HG03045 (cell line): ENCODE measurements around the gene CIB2.

ENCODE experiments used
- ATAC-seq: cut with Tn5 transposase; IDR thresholded peaks from one replicate; pipeline ENCODE4 v1.9.1; 2021; ENCODE audit warnings: mild to moderate bottlenecking, moderate library complexity; ENCODE audit not compliant: unreplicated experiment

Gene CIB2

GRCh38 chr15:78149805-78150751, 18.8 kb upstream of the CIB2 start:
- ATAC-seq = no peak

- ATAC-seq = peak; percentile 89
Observed at GRCh38 chr15:78149068-78149804, 18.0 kb upstream of the CIB2 start, which contains the start of gene IDH3A. Gene IDH3A, plus strand, starts transcription at chr15:78149362. Its CDS starts 42 bp downstream, at chr15:78149404.

GRCh38 chr15:78148392-78149067, 17.3 kb upstream of the CIB2 start:
- peak; percentile 2 for ATAC-seq

- no peak for ATAC-seq
Observed at GRCh38 chr15:78147566-78147965, 16.3 kb upstream of the CIB2 start.

GRCh38 chr15:78146425-78147154, 15.3 kb upstream of the CIB2 start:
- no peak for ATAC-seq

- ATAC-seq = no peak
Observed at GRCh38 chr15:78142332-78142731, 11.1 kb upstream of the CIB2 start.

- ATAC-seq = no peak
Observed at GRCh38 chr15:78140292-78140691, 9.0 kb upstream of the CIB2 start.

- ATAC-seq = no peak
Observed at GRCh38 chr15:78139578-78139977, 8.3 kb upstream of the CIB2 start.

GRCh38 chr15:78133801-78134200, 2.6 kb upstream of the CIB2 start:
- no peak for ATAC-seq

- peak; percentile 26 for ATAC-seq
Observed at GRCh38 chr15:78130466-78131294, 565 bp downstream of the CIB2 start.

GRCh38 chr15:78129751-78130287, 1.4 kb downstream of the CIB2 start:
- no peak for ATAC-seq

GRCh38 chr15:78129077-78129750, 2.0 kb downstream of the CIB2 start:
- no peak for ATAC-seq

GRCh38 chr15:78127882-78128281, 3.4 kb downstream of the CIB2 start:
- no peak for ATAC-seq

- ATAC-seq = no peak
Observed at GRCh38 chr15:78125267-78125666, 6.0 kb downstream of the CIB2 start.

- ATAC-seq = no peak
Observed at GRCh38 chr15:78120523-78120922, 10.7 kb downstream of the CIB2 start.

- ATAC-seq = no peak
Observed at GRCh38 chr15:78112551-78112950, 18.7 kb downstream of the CIB2 start.

GRCh38 chr15:78111788-78112187, 19.5 kb downstream of the CIB2 start:
- no peak for ATAC-seq

GRCh38 chr15:78110916-78111475, 20.2 kb downstream of the CIB2 start:
- ATAC-seq = no peak

GRCh38 chr15:78110096-78110495, 21.1 kb downstream of the CIB2 start:
- ATAC-seq = no peak
